Mononuclear cell (primary cell): ENCODE measurements around the gene CLIP4. TPM values are rescaled to one million over a fixed set of nuclear protein-coding genes. Genes with fewer than 3 reads are reported as not detected.

Source experiments
- H3K27me3 ChIP-seq: 2 replicates; pipeline ENCODE4 v1.6.0; 2011; ENCODE audit warnings: low read length, control low read depth; ENCODE audit not compliant: insufficient read depth
- H3K4me1 ChIP-seq: 2 replicates; pipeline ENCODE4 v1.5.1; 2011; ENCODE audit warnings: mild to moderate bottlenecking, low read length, control low read depth; ENCODE audit not compliant: insufficient read depth
- H3K4me3 ChIP-seq: 2 replicates; pipeline ENCODE4 v1.5.1; 2011; ENCODE audit warnings: mild to moderate bottlenecking, low read length, moderate library complexity
- H3K9me3 ChIP-seq: 2 replicates; pipeline ENCODE4 v1.5.1; 2011; ENCODE audit warnings: low read depth, mild to moderate bottlenecking, control low read depth, low read length
- total RNA-seq: library from RNA; depleted of rRNA; stranded (reverse); fragments of >200 nt; gene quantifications from one replicate; pipeline ENCODE4 v1.2.3, GENCODE V29; 2012

CLIP4 gene, protein sequence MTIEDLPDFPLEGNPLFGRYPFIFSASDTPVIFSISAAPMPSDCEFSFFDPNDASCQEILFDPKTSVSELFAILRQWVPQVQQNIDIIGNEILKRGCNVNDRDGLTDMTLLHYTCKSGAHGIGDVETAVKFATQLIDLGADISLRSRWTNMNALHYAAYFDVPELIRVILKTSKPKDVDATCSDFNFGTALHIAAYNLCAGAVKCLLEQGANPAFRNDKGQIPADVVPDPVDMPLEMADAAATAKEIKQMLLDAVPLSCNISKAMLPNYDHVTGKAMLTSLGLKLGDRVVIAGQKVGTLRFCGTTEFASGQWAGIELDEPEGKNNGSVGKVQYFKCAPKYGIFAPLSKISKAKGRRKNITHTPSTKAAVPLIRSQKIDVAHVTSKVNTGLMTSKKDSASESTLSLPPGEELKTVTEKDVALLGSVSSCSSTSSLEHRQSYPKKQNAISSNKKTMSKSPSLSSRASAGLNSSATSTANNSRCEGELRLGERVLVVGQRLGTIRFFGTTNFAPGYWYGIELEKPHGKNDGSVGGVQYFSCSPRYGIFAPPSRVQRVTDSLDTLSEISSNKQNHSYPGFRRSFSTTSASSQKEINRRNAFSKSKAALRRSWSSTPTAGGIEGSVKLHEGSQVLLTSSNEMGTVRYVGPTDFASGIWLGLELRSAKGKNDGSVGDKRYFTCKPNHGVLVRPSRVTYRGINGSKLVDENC
- total RNA-seq: 71.7 TPM

DNA sequence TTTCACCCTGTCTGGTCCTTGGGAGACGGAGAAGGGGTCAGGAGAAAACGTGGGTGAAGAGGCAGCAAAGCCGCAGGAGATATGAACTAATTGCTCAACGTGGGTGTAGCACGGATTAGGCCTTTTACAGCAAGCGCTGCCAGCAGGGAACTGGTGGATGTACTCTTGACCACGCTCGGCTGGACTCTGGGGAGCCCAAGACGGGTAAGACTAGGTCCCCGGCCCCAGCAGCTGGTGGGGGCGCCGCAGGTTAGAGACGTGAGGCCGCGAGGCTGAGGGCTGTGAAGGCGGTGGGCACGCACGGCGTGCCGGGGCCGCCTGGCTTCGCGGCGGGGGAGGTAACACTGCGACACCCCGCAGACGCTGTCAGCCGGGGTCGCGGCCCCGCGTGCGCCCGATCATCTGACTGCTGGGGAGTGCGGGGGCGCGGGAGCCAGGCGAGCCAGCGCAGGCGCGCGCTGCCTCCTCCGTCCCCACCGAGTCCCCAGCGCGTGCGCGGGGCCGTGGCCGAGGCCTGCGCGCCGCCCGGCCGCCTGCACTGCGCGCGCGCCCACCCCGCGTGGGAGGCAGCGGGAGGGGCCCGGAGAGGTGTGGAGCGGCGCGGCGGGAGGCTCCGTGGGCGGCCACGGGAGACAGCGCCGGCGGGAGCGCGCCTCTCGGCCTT is at the start of gene CLIP4:
CLIP4 (plus strand) TSS at position 470 of the 664 bp plus-strand sequence. CDS start 5,974 bp downstream, outside the sequence.
- H3K4me1 ChIP-seq: peaks cover 34% of the 10 kb centered on the region
- peak within 1 kb of the TSS; percentile 54 for H3K4me3 ChIP-seq
- no peaks in the 10 kb centered on the region for H3K27me3 ChIP-seq
- no peaks in the 10 kb centered on the region for H3K9me3 ChIP-seq

DNA sequence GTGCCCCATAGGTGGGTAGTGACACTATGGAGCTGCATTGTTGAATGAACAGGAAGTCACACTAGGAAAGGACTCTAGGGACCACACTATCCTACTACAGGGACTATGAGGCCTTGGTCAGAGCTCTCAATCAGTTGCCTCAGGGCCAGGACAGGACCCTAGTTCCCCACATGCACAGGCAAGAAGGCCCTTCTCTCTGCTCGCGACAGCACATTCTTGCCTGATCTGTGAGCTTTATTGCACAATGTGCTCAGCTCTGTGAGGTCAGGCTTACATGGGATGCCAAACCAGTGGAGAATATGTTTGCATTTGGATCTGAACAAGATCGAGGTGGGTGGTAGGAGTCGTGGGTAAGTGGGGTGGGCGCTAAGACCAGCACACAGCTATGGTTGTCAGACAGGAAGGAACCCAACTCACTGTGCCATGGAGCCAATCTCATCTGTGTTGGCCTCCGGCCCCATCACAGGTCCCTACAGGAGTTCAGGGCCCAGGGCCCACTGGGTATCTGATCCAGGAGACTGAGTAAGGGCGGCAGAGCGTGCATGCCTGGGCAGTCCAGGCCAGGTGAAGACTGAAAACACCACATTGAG is 48.8 kb upstream of the CLIP4 start:
- H3K9me3 ChIP-seq: no peaks in the 10 kb centered on the region
- peaks cover 20% of the 10 kb centered on the region for H3K4me1 ChIP-seq
- no peaks in the 10 kb centered on the region for H3K27me3 ChIP-seq
- no peak overlapping the region for H3K4me3 ChIP-seq

DNA sequence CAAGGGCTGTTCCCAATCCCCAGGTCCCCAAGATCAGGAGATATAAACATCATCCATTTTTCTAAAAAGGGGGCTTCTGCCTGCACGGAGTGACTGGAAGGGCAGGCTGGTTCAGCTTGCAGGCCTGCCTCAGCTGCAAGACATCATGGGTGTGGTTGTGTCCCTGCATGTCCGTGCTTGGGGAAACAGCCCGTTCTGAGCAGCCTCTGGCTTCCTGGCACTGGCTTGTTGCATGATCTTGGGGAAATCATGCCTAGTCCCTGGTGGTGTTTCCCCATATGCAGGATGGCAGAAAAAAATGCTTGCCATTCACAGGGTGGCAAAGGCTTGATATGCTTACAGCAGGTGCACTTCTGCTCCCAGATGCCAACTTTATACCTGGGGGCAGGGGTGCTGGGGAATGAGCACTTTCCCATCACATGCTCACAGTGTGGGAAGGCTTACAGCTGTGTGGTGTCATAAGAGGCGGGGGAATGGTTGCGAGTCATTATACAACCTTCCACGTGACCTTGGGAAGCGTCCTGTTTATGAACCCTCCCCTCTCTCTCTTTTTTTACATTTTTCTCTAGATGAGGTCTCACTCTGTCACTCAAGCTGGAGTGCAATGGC is 48.1 kb upstream of the CLIP4 start:
- Histone ChIP-seq H3K4me1 (peaks cover 20% of the 10 kb centered on the region), H3K27me3 (no peaks in the 10 kb centered on the region), H3K4me3 (no peak overlapping the region), H3K9me3 (no peaks in the 10 kb centered on the region)

DNA sequence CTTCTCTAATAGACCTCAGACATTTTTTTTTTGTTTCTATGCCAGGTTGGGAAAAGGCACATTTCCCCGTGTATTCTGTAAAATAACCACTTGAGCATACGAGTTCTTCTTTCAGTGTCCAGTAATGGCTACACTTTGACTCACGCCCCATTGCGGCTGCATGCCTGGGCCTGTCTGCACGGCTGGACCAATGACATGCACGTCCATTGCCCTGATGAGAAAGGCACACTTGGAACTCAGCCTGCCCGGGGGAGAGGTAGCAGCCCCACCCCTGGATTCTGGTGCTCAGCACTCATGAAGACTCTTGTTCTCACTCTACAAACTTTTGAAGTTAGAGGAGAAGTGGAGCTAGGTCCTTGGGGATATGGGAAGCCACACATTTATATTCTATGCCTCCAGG is 46.7 kb upstream of the CLIP4 start:
- no peak overlapping the region for H3K4me3 ChIP-seq
- H3K27me3 ChIP-seq: no peaks in the 10 kb centered on the region
- no peaks in the 10 kb centered on the region for H3K9me3 ChIP-seq
- H3K4me1 ChIP-seq: peaks cover 20% of the 10 kb centered on the region

DNA sequence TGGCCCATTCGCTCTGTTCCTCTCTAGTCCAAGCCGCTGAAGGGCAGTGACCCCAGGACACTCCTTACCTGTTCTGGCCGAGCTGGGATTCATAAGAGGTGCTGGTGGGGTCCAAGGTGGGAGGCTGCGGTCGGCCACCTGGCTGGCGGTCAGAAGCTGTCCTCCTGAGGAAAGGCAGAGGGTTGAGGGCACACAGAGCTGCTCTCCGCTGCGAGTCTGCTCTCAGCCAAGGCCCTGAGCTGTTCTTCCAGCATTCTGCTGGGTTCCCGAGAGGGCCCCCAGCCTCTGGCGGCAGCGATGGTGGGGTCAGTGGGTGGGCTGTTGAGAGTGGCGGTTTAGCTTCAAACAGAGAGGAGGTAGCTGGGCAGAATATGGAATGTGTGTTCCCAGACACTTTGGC is 44.7 kb upstream of the CLIP4 start:
- H3K9me3 ChIP-seq: no peaks in the 10 kb centered on the region
- H3K4me1 ChIP-seq: peaks cover 18% of the 10 kb centered on the region
- H3K27me3 ChIP-seq: no peaks in the 10 kb centered on the region
- H3K4me3 ChIP-seq: no peak overlapping the region

DNA sequence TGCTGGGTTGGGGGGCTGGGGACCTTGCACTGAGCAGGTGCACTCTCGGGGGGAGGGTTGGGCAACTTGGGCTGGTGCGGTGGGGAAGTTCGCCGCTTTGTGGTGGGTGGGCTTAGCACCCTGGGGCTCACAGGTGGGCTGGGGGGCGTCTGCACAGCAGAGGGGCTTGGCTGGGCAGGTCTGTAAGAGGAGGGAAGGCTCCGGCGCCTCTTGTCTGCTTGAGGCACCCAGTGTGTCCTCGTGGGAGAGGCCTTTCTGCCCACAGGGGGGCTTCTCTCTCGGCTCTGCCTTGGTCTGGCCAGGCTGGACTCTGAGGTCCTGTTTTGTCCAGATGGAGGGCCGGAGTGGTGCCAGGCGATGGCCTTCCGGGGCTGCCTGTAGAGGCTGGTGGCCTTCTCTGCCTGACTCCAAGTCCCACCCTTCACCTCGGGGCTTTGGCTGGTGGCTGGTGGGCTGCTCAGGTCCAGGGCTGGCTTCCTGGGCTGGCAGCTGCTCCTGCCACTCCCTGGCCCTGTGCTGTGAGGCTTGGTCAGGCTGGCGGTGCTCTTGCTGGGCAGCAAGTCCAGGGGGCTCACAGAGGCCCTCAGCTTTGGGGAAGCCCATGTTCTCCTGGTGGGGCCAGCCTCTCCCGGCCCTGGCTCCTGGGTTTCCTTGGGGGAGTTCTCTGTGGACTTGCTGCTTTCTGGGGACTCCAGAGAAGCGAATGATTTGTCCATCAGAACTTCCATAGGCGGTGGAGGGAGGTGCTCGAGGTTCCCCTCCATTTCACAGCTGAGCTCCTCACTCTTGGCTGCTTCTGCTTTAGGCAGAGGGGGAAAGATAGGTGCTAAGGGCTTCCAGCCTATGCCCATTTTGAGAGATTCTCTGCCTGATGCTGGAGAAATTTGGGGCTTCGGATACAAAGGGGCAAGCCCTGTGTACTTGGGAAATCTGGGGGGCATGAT is 43.9 kb upstream of the CLIP4 start:
- no peaks in the 10 kb centered on the region for H3K9me3 ChIP-seq
- no peak overlapping the region for H3K4me3 ChIP-seq
- H3K27me3 ChIP-seq: no peaks in the 10 kb centered on the region
- peaks cover 11% of the 10 kb centered on the region for H3K4me1 ChIP-seq

DNA sequence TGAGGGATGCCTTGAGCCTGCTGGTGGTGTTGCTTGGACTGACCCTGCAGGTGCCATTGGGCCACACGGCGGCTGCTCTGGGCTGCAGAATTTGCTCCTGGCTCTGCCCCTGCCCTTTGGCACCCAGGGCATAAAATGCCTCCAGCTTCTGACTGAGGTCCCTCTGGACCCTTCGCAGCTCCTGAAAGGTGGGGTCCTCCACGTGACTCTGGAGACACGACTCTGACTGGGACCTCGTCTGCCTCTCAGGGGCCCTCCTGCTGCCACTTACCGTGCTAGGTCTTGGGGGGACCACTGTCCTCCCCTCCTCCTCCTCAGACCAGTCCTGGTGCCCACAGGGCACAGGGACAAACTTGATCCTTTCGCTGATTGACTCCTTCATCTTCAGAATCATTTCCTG is 43.0 kb upstream of the CLIP4 start:
- Histone ChIP-seq H3K27me3 (no peaks in the 10 kb centered on the region), H3K4me3 (no peak overlapping the region), H3K9me3 (no peaks in the 10 kb centered on the region), H3K4me1 (peaks cover 1% of the 10 kb centered on the region)

DNA sequence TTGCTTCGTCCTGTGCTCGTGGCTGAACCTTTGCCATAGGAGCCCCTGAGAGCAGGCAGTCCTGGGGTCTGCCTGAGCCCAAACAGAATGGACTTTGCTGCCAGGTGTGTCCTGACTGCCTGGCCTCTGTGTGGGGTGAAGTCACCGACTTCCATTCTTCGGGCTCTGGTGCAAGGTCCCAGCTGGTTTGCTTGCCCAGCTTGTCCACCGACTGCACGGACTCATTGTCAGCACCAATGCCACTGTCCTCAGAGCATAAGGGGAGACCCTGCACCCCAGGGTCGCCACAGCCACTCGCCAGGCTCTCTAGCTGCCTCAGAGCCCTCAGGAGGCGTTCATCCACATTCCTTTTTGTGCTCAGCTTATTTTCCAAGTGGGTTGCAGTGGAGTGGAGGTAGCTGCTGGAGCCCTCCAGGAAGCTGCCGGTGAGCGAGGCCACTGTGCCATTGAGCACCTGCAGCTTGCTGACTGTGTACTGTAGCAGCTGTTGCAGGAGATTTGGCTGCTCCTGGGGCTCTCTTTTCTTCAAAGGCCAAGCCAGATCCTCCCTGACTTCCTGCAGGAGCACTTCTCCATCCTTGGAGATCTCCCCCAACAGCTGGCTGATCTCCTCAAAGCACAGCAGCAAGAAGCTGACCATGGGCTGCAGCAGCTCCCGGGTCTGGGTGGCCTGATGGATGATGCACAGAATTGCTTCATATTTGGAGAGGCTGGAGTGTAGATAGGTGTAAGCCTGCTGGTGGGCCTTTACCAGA is 42.1 kb upstream of the CLIP4 start:
- Histone ChIP-seq H3K27me3 (no peaks in the 10 kb centered on the region), H3K9me3 (no peaks in the 10 kb centered on the region), H3K4me3 (no peak overlapping the region), H3K4me1 (no peaks in the 10 kb centered on the region)

DNA sequence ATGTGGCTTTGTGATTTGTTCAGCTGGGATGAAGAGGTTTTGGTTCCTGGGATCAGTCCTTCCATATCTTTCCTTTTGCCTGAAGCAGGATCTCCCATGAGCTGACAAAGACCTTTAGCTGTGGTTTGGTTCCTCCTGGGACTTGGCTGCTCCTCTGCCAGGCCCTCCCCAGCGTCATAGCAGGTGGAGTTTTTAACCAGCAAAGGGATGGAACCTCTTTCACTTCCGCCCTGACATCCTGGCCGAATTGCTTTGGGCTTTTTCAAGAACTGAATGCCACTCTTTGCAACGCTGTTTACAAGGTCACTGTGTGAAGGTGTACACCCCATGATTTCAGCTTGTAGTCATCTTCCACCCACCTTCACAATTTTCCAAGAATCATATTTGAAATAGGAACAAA is 41.3 kb upstream of the CLIP4 start:
- no peak overlapping the region for H3K4me3 ChIP-seq
- H3K4me1 ChIP-seq: no peaks in the 10 kb centered on the region
- no peaks in the 10 kb centered on the region for H3K27me3 ChIP-seq
- H3K9me3 ChIP-seq: no peaks in the 10 kb centered on the region

DNA sequence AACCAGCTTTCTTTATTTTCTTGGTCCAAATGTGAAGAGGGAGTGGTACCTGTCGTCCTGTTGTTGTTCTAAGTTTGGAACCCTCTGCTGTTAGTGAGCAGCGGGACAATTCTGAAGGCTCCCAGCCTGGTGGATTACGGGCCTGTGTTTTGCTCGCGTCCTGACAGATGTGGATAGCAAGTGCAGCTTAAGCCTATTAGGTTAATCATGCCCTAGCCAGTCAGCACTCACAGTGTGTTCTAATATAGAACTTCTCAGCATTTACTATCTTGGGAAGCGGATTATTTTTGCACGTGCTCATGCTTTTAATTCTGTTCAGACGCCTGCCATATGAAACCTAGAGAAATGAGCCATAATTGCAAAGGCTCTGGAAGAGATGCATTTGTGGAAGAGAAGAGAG is 40.8 kb upstream of the CLIP4 start, which contains the start of gene PCARE:
PCARE (minus strand) TSS at position 113 of the 400 bp plus-strand sequence. CDS start 262 bp downstream, outside the sequence.
- no peaks in the 10 kb centered on the region for H3K4me1 ChIP-seq
- no peak within 1 kb of the TSS for H3K4me3 ChIP-seq
- no peaks in the 10 kb centered on the region for H3K9me3 ChIP-seq
- H3K27me3 ChIP-seq: no peaks in the 10 kb centered on the region

DNA sequence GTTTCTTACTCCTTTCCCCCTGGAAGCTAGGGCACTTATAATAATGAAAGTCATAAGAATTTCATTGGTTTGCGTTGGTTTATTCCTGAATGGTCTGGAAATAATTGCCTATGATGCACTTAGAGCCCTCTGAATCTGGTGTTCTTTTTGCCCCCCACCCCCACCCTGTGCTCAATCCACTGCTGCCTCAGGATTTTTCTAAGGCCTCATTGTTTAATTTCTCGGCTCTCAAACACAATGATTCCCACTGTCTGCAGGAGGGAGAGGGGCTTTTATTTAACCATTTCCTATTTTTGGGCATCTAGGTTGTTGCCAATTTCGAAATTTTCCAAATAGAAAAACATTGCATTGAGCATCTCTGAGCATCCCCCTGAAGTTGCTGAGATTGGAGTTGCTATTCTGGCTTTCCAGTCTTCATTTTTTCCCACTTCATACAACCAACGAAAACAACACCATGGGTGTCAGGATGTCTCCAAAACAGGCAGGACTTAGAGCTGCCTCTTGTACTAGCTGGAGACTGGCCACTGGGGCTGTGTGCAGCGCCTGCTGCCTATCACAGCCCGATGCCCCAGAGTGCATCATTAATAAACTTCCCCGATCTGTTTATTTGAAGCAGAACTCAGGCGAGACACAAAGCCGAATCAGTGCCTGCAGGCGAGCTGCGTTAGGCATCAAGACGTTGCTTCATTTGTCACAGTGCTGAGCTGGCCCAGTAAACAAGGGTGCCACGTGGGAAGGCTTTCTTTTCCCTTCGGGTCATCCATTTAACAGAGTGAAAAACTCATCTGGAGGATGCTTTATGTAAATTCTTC is 39.1 kb upstream of the CLIP4 start:
- peaks cover 7% of the 10 kb centered on the region for H3K4me1 ChIP-seq
- no peaks in the 10 kb centered on the region for H3K27me3 ChIP-seq
- H3K9me3 ChIP-seq: no peaks in the 10 kb centered on the region
- no peak overlapping the region for H3K4me3 ChIP-seq

DNA sequence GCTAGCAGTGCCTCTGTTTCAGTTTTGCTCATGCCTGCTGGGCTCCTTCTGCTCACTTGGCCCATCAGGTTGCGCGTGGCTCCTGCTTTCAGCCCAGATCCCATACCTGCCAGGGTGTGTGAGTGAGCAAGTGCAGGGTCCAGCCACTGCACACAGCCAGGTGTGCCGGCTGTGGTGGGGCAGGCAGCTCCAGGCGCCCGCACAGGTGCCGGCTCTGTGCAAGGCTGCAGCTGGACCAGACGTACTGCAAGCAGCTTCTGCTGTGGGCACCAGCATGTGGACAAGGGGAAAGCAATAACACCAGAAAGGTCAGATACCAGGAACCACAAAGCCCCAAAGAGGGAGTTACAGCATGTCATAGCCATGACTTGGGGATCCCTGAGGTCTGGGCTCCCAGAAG is 35.3 kb upstream of the CLIP4 start:
- H3K4me1 ChIP-seq: peaks cover 15% of the 10 kb centered on the region
- no peak overlapping the region for H3K4me3 ChIP-seq
- H3K27me3 ChIP-seq: no peaks in the 10 kb centered on the region
- no peaks in the 10 kb centered on the region for H3K9me3 ChIP-seq
